HCEC 1CT (cell line): ENCODE results near the gene BRICD5.
A peak's percentile ranks its signal among the peaks of the same experiment; 100 is the strongest.
"Not testable (repeated sequence)": the region's sequence is repeated elsewhere in the genome, so short reads cannot be mapped to it uniquely, and the experiment has no call there.

Source experiments
- DNase-seq: peaks from one replicate; pipeline ENCODE4 v3.0.0-alpha.2; 2017

The BRICD5 gene

GRCh38 chr16:2210386-2211365, at the start of gene BRICD5:
Gene BRICD5, minus strand, starts transcription at chr16:2210863. Its CDS starts 30 bp downstream, at chr16:2210833.
- no peak for DNase-seq

GRCh38 chr16:2260250-2260649, 49.6 kb upstream of the BRICD5 start:
- no peak for DNase-seq

- DNase-seq = not testable (repeated sequence)
Measured at GRCh38 chr16:2258530-2258929, 47.9 kb upstream of the BRICD5 start.

GRCh38 chr16:2257726-2258125, 47.1 kb upstream of the BRICD5 start:
- DNase-seq = no peak

- no peak for DNase-seq
Measured at GRCh38 chr16:2256531-2257140, 46.0 kb upstream of the BRICD5 start.

- DNase-seq = no peak
Measured at GRCh38 chr16:2253293-2253692, 42.6 kb upstream of the BRICD5 start.

GRCh38 chr16:2252806-2253148, 42.1 kb upstream of the BRICD5 start:
- no peak for DNase-seq

GRCh38 chr16:2251296-2252111, 40.8 kb upstream of the BRICD5 start, which contains the start of gene ECI1:
Gene ECI1, minus strand, starts transcription at chr16:2251587. Its CDS starts 21 bp downstream, at chr16:2251566.
- peak; percentile 95 for DNase-seq

- peak; percentile 14 for DNase-seq
Measured at GRCh38 chr16:2250652-2251295, 40.1 kb upstream of the BRICD5 start.

GRCh38 chr16:2246301-2246885, 35.7 kb upstream of the BRICD5 start:
- no peak for DNase-seq

- no peak for DNase-seq
Measured at GRCh38 chr16:2244926-2245795, 34.5 kb upstream of the BRICD5 start.

- no peak for DNase-seq
Measured at GRCh38 chr16:2244301-2244700, 33.6 kb upstream of the BRICD5 start.

- DNase-seq = no peak
Measured at GRCh38 chr16:2243781-2244180, 33.1 kb upstream of the BRICD5 start.

GRCh38 chr16:2243031-2243528, 32.4 kb upstream of the BRICD5 start:
- no peak for DNase-seq

GRCh38 chr16:2242598-2242997, 31.9 kb upstream of the BRICD5 start:
- DNase-seq = no peak

GRCh38 chr16:2240331-2240730, 29.7 kb upstream of the BRICD5 start:
- not testable (repeated sequence) for DNase-seq

GRCh38 chr16:2238838-2239675, 28.4 kb upstream of the BRICD5 start:
- DNase-seq = no peak

GRCh38 chr16:2238150-2238837, 27.6 kb upstream of the BRICD5 start:
- no peak for DNase-seq

- no peak for DNase-seq
Measured at GRCh38 chr16:2237493-2238149, 27.0 kb upstream of the BRICD5 start.
